HepG2 (cell line): ENCODE data around the gene TGDS. TPM values are rescaled to one million over a fixed set of nuclear protein-coding genes. Genes with fewer than 3 reads are reported as not detected.

ENCODE experiments used
- ARID5B ChIP-seq: IDR thresholded peaks from 2 replicates; pipeline ENCODE4 v1.4.0; 2020; ENCODE audit warnings: mild to moderate bottlenecking, missing genetic modification reagents
- BCL6 ChIP-seq: IDR thresholded peaks from 2 replicates; pipeline ENCODE4 v1.6.1; 2016; ENCODE audit warnings: missing genetic modification reagents, missing compliant biosample characterization
- GATAD1 ChIP-seq: IDR thresholded peaks from 2 replicates; pipeline ENCODE4 v1.6.1; 2016; ENCODE audit warnings: missing genetic modification reagents, missing compliant biosample characterization
- HINFP ChIP-seq: sonication (generic); formaldehyde crosslinking; IDR thresholded peaks from 2 replicates; pipeline ENCODE4 v1.4.0; 2020; ENCODE audit warnings: low read depth, mild to moderate bottlenecking, missing genetic modification reagents
- HOXA3 ChIP-seq: sonication (generic); formaldehyde crosslinking; IDR thresholded peaks from 2 replicates; pipeline ENCODE4 v1.5.0; 2020; ENCODE audit warnings: missing genetic modification reagents
- MEIS2 ChIP-seq: sonication (generic); formaldehyde crosslinking; IDR thresholded peaks from 2 replicates; pipeline ENCODE4 v1.9.0; 2021; ENCODE audit warnings: mild to moderate bottlenecking, missing genetic modification reagents
- MTA1 ChIP-seq: sonication (generic); formaldehyde crosslinking; IDR thresholded peaks from 2 replicates; pipeline ENCODE4 v1.4.0; 2020; ENCODE audit warnings: missing genetic modification reagents, mild to moderate bottlenecking, borderline replicate concordance
- NFYB ChIP-seq: sonication (generic); formaldehyde crosslinking; IDR thresholded peaks from 2 replicates; pipeline ENCODE4 v1.4.0; 2020; ENCODE audit warnings: missing genetic modification reagents
- NR2C2 ChIP-seq: sonication (generic); formaldehyde crosslinking; IDR thresholded peaks from 2 replicates; pipeline ENCODE4 v1.4.0; 2020; ENCODE audit warnings: missing genetic modification reagents, mild to moderate bottlenecking, moderate library complexity, borderline replicate concordance
- PHF21A ChIP-seq: sonication (generic); formaldehyde crosslinking; IDR thresholded peaks from 2 replicates; pipeline ENCODE4 v1.5.0; 2020; ENCODE audit warnings: mild to moderate bottlenecking, missing genetic modification reagents
- POLR2A ChIP-seq, 2 experiments: IDR thresholded peaks; 2 replicates each; pipeline ENCODE4 v1.6.1; 2011; ENCODE audit warnings: low read depth in 2 of 2, low read length in 2 of 2, mild to moderate bottlenecking in 1 of 2, moderate library complexity in 1 of 2; ENCODE audit not compliant: insufficient read depth in 1 of 2
- ZFP1 ChIP-seq: IDR thresholded peaks from 2 replicates; pipeline ENCODE4 v1.6.1; 2016
- ZFP91 ChIP-seq: sonication (generic); formaldehyde crosslinking; IDR thresholded peaks from 2 replicates; pipeline ENCODE4 v1.9.0; 2022; ENCODE audit warnings: missing genetic modification reagents, mild to moderate bottlenecking, borderline replicate concordance
- ZNF224 ChIP-seq: sonication (generic); formaldehyde crosslinking; IDR thresholded peaks from 2 replicates; pipeline ENCODE4 v1.5.0; 2020; ENCODE audit warnings: mild to moderate bottlenecking, missing genetic modification reagents
- ZNF263 ChIP-seq: sonication (generic); formaldehyde crosslinking; IDR thresholded peaks from 2 replicates; pipeline ENCODE4 v1.4.0; 2020; ENCODE audit warnings: missing genetic modification reagents
- ZNF3 ChIP-seq: IDR thresholded peaks from 2 replicates; pipeline ENCODE4 v1.7.0; 2017; ENCODE audit warnings: inconsistent platforms
- ZNF350 ChIP-seq: sonication (generic); formaldehyde crosslinking; IDR thresholded peaks from 2 replicates; pipeline ENCODE4 v1.4.0; 2020; ENCODE audit warnings: mild to moderate bottlenecking, low read depth, missing genetic modification reagents, borderline replicate concordance
- ZNF362 ChIP-seq: sonication (generic); formaldehyde crosslinking; IDR thresholded peaks from 2 replicates; pipeline ENCODE4 v1.4.0; 2020; ENCODE audit warnings: missing genetic modification reagents, mild to moderate bottlenecking, borderline replicate concordance
- ZNF431 ChIP-seq: sonication (generic); formaldehyde crosslinking; IDR thresholded peaks from 2 replicates; pipeline ENCODE4 v1.9.0; 2022; ENCODE audit warnings: missing genetic modification reagents, low read depth, mild to moderate bottlenecking, borderline replicate concordance
- ZNF792 ChIP-seq: IDR thresholded peaks from 2 replicates; pipeline ENCODE4 v1.6.1; 2016
- polyA plus RNA-seq, 8 experiments: library from polyadenylated mRNA; depleted of rRNA in 3 of 8; stranded (reverse) in 7 of 8; unstranded in 1 of 8; fragments of >200 nt; fragmentation: Illumina TruSeq in 4 of 8; extraction: Trizol in 4 of 8; gene quantifications; 2 replicates each; pipeline versions ENCODE4 v1.2.1 to v1.2.3, GENCODE V29; 2011 to 2016; ENCODE audit warnings: low read depth in 4 of 8, missing spikeins in 1 of 8, mixed read lengths in 1 of 8; ENCODE audit not compliant: insufficient read depth in 1 of 8
- total RNA-seq, 5 experiments: library from RNA; depleted of rRNA; stranded (reverse); fragments of >200 nt; fragmentation: Illumina TruSeq; extraction: Trizol; gene quantifications; 2 replicates each; pipeline ENCODE4 v1.2.3, GENCODE V29; 2016; ENCODE audit warnings: low read depth in 1 of 5
- TF ChIP-seq, protein P1 (sequence below): IDR thresholded peaks from 2 replicates; pipeline ENCODE4 v1.6.1; 2016; ENCODE audit warnings: low read depth, control low read depth

Gene TGDS
- total and polyA plus RNA-seq, 2 of the 13 experiments (the other 11 are each of a cell fraction or from before 2014, with no cell fraction given) = 15.5 to 17.9 TPM

GRCh38 chr13:94595950-94596574 is at the start of gene TGDS (continued):
- TF ChIP-seq ARID5B (peak; percentile 57; the same call in 1 of the 2 replicates), ZNF3 (CRISPR knock-in tag) (no peak), ZNF431 (CRISPR knock-in tag) (peak; percentile 67; the same call in 1 of the 2 replicates), GATAD1 (CRISPR knock-in tag) (peak; percentile 91), NFYB (CRISPR knock-in tag) (peak; percentile 43; the same call in 1 of the 2 replicates), ZNF263 (0 out of 2 replicates have a peak, but pooled peaks have one; percentile 16), BCL6 (CRISPR knock-in tag) (peak; percentile 51; the same call in 1 of the 2 replicates), ZNF224 (peak; percentile 92), ZNF792 (CRISPR knock-in tag) (peak; percentile 50; the same call in 1 of the 2 replicates), POLR2A (IDR thresholded peaks at IDR 0.05; ENCODE audit: insufficient read depth in 1 of 2, low read depth in 2 of 2, low read length in 2 of 2) (peak; percentile 91 to 94), MEIS2 (no peak), ZNF350 (peak; percentile 49; the same call in 1 of the 2 replicates), NR2C2 (peak; percentile 57; the same call in 1 of the 2 replicates), ZFP1 (CRISPR knock-in tag) (0 out of 2 replicates have a peak, but pooled peaks have one; percentile 67), ZFP91 (CRISPR knock-in tag) (peak; percentile 79; the same call in 1 of the 2 replicates), ZNF362 (CRISPR knock-in tag) (peak; percentile 21; the same call in 1 of the 2 replicates), HINFP (peak; percentile 71; the same call in 1 of the 2 replicates), PHF21A (CRISPR knock-in tag) (peak; percentile 67), MTA1 (CRISPR knock-in tag) (peak; percentile 59; the same call in 1 of the 2 replicates), HOXA3 (CRISPR knock-in tag) (peak; percentile 79)
- TF ChIP-seq, protein P1, sequence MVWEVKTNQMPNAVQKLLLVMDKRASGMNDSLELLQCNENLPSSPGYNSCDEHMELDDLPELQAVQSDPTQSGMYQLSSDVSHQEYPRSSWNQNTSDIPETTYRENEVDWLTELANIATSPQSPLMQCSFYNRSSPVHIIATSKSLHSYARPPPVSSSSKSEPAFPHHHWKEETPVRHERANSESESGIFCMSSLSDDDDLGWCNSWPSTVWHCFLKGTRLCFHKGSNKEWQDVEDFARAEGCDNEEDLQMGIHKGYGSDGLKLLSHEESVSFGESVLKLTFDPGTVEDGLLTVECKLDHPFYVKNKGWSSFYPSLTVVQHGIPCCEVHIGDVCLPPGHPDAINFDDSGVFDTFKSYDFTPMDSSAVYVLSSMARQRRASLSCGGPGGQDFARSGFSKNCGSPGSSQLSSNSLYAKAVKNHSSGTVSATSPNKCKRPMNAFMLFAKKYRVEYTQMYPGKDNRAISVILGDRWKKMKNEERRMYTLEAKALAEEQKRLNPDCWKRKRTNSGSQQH (CRISPR knock-in tag) = peak; percentile 92; the same call in 1 of the 2 replicates
